Rectal smooth muscle tissue (tissue), 1 donor: ENCODE data around the gene LIX1.
"Not testable (repeated sequence)": the region's sequence is repeated elsewhere in the genome, so short reads cannot be mapped to it uniquely, and the experiment has no call there.

Experiments
- H3K27ac ChIP-seq: one replicate; pipeline ENCODE4 v1.7.0; 2013; ENCODE audit warnings: low read depth, low read length, inconsistent platforms
- H3K27me3 ChIP-seq: one replicate; pipeline ENCODE4 v1.7.0; 2013; ENCODE audit warnings: low read length; ENCODE audit not compliant: control insufficient read depth, insufficient read depth
- H3K36me3 ChIP-seq: one replicate; pipeline ENCODE4 v1.7.0; 2013; ENCODE audit warnings: low read length; ENCODE audit not compliant: control insufficient read depth, insufficient read depth
- H3K4me1 ChIP-seq: one replicate; pipeline ENCODE4 v1.7.0; 2013; ENCODE audit warnings: low read length; ENCODE audit not compliant: control insufficient read depth, insufficient read depth
- H3K4me3 ChIP-seq: one replicate; pipeline ENCODE4 v1.7.0; 2013; ENCODE audit warnings: low read length
- H3K9ac ChIP-seq: one replicate; pipeline ENCODE4 v1.7.0; 2013; ENCODE audit warnings: low read length

LIX1 gene

GRCh38 chr5:97096846-97097245 is 45.6 kb downstream of the LIX1 start:
- Histone ChIP-seq H3K9ac (no peak overlapping the region), H3K27me3 (no peaks in the 10 kb centered on the region), H3K4me3 (no peak overlapping the region)

GRCh38 chr5:97096191-97096590 is 46.2 kb downstream of the LIX1 start:
- Histone ChIP-seq H3K27me3 (no peaks in the 10 kb centered on the region), H3K27ac (no peak overlapping the region), H3K4me3 (no peak overlapping the region), H3K4me1 (no peaks in the 10 kb centered on the region), H3K36me3 (no peaks in the 10 kb centered on the region), H3K9ac (no peak overlapping the region)

More at GRCh38 chr5:97096846-97097245, 45.6 kb downstream of the LIX1 start:
- H3K27ac ChIP-seq: no peak overlapping the region
- H3K4me1 ChIP-seq: no peaks in the 10 kb centered on the region
- H3K36me3 ChIP-seq: no peaks in the 10 kb centered on the region

GRCh38 chr5:97095318-97095732 is 47.1 kb downstream of the LIX1 start:
- Histone ChIP-seq H3K36me3 (no peaks in the 10 kb centered on the region), H3K27ac (no peak overlapping the region), H3K4me3 (no peak overlapping the region), H3K4me1 (no peaks in the 10 kb centered on the region), H3K9ac (no peak overlapping the region), H3K27me3 (no peaks in the 10 kb centered on the region)

GRCh38 chr5:97094579-97095317 is 47.7 kb downstream of the LIX1 start:
- no peak overlapping the region for H3K27ac ChIP-seq
- H3K4me1 ChIP-seq: no peaks in the 10 kb centered on the region
- H3K4me3 ChIP-seq: no peak overlapping the region
- H3K36me3 ChIP-seq: no peaks in the 10 kb centered on the region
- H3K9ac ChIP-seq: no peak overlapping the region
- no peaks in the 10 kb centered on the region for H3K27me3 ChIP-seq

- Histone ChIP-seq H3K4me1 (no peaks in the 10 kb centered on the region), H3K27me3 (no peaks in the 10 kb centered on the region), H3K27ac (no peak overlapping the region), H3K9ac (no peak overlapping the region), H3K4me3 (no peak overlapping the region), H3K36me3 (no peaks in the 10 kb centered on the region)
Measured at GRCh38 chr5:97093193-97093592, 49.2 kb downstream of the LIX1 start.

- no peaks in the 10 kb centered on the region for H3K36me3 ChIP-seq
- no peak overlapping the region for H3K27ac ChIP-seq
- H3K4me3 ChIP-seq: no peak overlapping the region
- H3K27me3 ChIP-seq: no peaks in the 10 kb centered on the region
- H3K4me1 ChIP-seq: no peaks in the 10 kb centered on the region
- H3K9ac ChIP-seq: no peak overlapping the region
Measured at GRCh38 chr5:97090944-97091343, 51.5 kb downstream of the LIX1 start.

GRCh38 chr5:97089149-97089801 is 53.1 kb downstream of the LIX1 start:
- H3K9ac ChIP-seq: no peak overlapping the region
- H3K4me3 ChIP-seq: no peak overlapping the region

GRCh38 chr5:97088774-97089148 is 53.6 kb downstream of the LIX1 start:
- Histone ChIP-seq H3K27ac (no peak overlapping the region), H3K9ac (no peak overlapping the region), H3K4me1 (no peaks in the 10 kb centered on the region), H3K27me3 (no peaks in the 10 kb centered on the region), H3K36me3 (no peaks in the 10 kb centered on the region), H3K4me3 (no peak overlapping the region)

More at GRCh38 chr5:97089149-97089801, 53.1 kb downstream of the LIX1 start:
- H3K4me1 ChIP-seq: no peaks in the 10 kb centered on the region
- no peak overlapping the region for H3K27ac ChIP-seq
- H3K27me3 ChIP-seq: no peaks in the 10 kb centered on the region
- H3K36me3 ChIP-seq: no peaks in the 10 kb centered on the region

- Histone ChIP-seq H3K9ac (no peak overlapping the region), H3K4me3 (no peak overlapping the region), H3K4me1 (no peaks in the 10 kb centered on the region), H3K36me3 (no peaks in the 10 kb centered on the region), H3K27ac (no peak overlapping the region), H3K27me3 (no peaks in the 10 kb centered on the region)
Measured at GRCh38 chr5:97087138-97087537, 55.3 kb downstream of the LIX1 start.

- Histone ChIP-seq H3K4me1 (no peaks in the 10 kb centered on the region), H3K36me3 (no peaks in the 10 kb centered on the region), H3K27ac (no peak overlapping the region), H3K9ac (no peak overlapping the region), H3K27me3 (no peaks in the 10 kb centered on the region), H3K4me3 (no peak overlapping the region)
Measured at GRCh38 chr5:97085459-97086181, 56.8 kb downstream of the LIX1 start.

GRCh38 chr5:97084782-97085458 is 57.5 kb downstream of the LIX1 start:
- H3K4me3 ChIP-seq, H3K36me3 ChIP-seq, H3K9ac ChIP-seq, H3K27ac ChIP-seq, H3K27me3 ChIP-seq, H3K4me1 ChIP-seq: not testable (repeated sequence)
